Putamen (tissue), 1 donor: Measurements from ENCODE around the gene ABCC11.
"Not testable (repeated sequence)": the region's sequence is repeated elsewhere in the genome, so short reads cannot be mapped to it uniquely, and the experiment has no call there.

ENCODE experiments used
- DNase-seq: peaks from one replicate; pipeline ENCODE4 v3.0.0-alpha.2; 2016; ENCODE audit warnings: low spot score

The ABCC11 gene

GRCh38 chr16:48246066-48246465 is 1.3 kb downstream of the ABCC11 start:
- DNase-seq: no peak

GRCh38 chr16:48244863-48245195 is 2.5 kb downstream of the ABCC11 start:
- no peak for DNase-seq

GRCh38 chr16:48244080-48244862 is 3.1 kb downstream of the ABCC11 start, which contains the start of gene LONP2:
TSS of gene LONP2 (plus strand) at chr16:48244300. CDS start at chr16:48244389, 89 bp downstream.
- DNase-seq: peak; percentile 93

GRCh38 chr16:48240147-48240546 is 7.2 kb downstream of the ABCC11 start:
- DNase-seq: not testable (repeated sequence)

- DNase-seq: no peak
These were observed 11.1 kb downstream of the ABCC11 start for GRCh38 chr16:48236286-48236685.

GRCh38 chr16:48235556-48236136 is 11.7 kb downstream of the ABCC11 start:
- no peak for DNase-seq

GRCh38 chr16:48235058-48235555 is 12.2 kb downstream of the ABCC11 start:
- no peak for DNase-seq

GRCh38 chr16:48234630-48235029 is 12.7 kb downstream of the ABCC11 start:
- no peak for DNase-seq

- DNase-seq: no peak
These were observed 14.8 kb downstream of the ABCC11 start for GRCh38 chr16:48232493-48233040.

GRCh38 chr16:48231727-48232492 is 15.4 kb downstream of the ABCC11 start:
- no peak for DNase-seq

- no peak for DNase-seq
These were observed 21.9 kb downstream of the ABCC11 start for GRCh38 chr16:48225456-48225855.

- DNase-seq: no peak
These were observed 23.8 kb downstream of the ABCC11 start for GRCh38 chr16:48223490-48223889.

GRCh38 chr16:48220891-48221290 is 26.4 kb downstream of the ABCC11 start:
- no peak for DNase-seq

GRCh38 chr16:48218473-48218872 is 28.9 kb downstream of the ABCC11 start:
- no peak for DNase-seq

- DNase-seq: no peak
These were observed 29.6 kb downstream of the ABCC11 start for GRCh38 chr16:48217708-48218107.

GRCh38 chr16:48215738-48216137 is 31.6 kb downstream of the ABCC11 start:
- DNase-seq: no peak

- no peak for DNase-seq
These were observed 35.3 kb downstream of the ABCC11 start for GRCh38 chr16:48212033-48212432.

- no peak for DNase-seq
These were observed 36.6 kb downstream of the ABCC11 start for GRCh38 chr16:48210747-48211146.

GRCh38 chr16:48206594-48207242 is 40.6 kb downstream of the ABCC11 start:
- DNase-seq: no peak

GRCh38 chr16:48204825-48205151 is 42.6 kb downstream of the ABCC11 start:
- no peak for DNase-seq

GRCh38 chr16:48203974-48204824 is 43.1 kb downstream of the ABCC11 start:
- no peak for DNase-seq
